Cortex of kidney (tissue), 1 donor: Measurements from ENCODE around the gene TBC1D1.

Experiments
- DNase-seq: peaks from one replicate; lab custom pipeline; 2025; lab: John Stamatoyannopoulos, UW

Gene TBC1D1, protein sequence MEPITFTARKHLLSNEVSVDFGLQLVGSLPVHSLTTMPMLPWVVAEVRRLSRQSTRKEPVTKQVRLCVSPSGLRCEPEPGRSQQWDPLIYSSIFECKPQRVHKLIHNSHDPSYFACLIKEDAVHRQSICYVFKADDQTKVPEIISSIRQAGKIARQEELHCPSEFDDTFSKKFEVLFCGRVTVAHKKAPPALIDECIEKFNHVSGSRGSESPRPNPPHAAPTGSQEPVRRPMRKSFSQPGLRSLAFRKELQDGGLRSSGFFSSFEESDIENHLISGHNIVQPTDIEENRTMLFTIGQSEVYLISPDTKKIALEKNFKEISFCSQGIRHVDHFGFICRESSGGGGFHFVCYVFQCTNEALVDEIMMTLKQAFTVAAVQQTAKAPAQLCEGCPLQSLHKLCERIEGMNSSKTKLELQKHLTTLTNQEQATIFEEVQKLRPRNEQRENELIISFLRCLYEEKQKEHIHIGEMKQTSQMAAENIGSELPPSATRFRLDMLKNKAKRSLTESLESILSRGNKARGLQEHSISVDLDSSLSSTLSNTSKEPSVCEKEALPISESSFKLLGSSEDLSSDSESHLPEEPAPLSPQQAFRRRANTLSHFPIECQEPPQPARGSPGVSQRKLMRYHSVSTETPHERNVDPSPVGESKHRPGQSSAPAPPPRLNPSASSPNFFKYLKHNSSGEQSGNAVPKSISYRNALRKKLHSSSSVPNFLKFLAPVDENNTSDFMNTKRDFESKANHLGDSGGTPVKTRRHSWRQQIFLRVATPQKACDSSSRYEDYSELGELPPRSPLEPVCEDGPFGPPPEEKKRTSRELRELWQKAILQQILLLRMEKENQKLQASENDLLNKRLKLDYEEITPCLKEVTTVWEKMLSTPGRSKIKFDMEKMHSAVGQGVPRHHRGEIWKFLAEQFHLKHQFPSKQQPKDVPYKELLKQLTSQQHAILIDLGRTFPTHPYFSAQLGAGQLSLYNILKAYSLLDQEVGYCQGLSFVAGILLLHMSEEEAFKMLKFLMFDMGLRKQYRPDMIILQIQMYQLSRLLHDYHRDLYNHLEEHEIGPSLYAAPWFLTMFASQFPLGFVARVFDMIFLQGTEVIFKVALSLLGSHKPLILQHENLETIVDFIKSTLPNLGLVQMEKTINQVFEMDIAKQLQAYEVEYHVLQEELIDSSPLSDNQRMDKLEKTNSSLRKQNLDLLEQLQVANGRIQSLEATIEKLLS (N-terminal part only)

GRCh38 chr4:37890801-37891259 is at the start of gene TBC1D1:
TSS of gene TBC1D1 (plus strand) at chr4:37891084. CDS start at chr4:37902096, 11,012 bp downstream.
- no peak for DNase-seq

GRCh38 chr4:37844204-37844603 is 46.7 kb upstream of the TBC1D1 start:
- no peak for DNase-seq

- DNase-seq, result no peak
Observed at GRCh38 chr4:37845201-37845600, 45.7 kb upstream of the TBC1D1 start.

- no peak for DNase-seq
Observed at GRCh38 chr4:37847311-37847884, 43.5 kb upstream of the TBC1D1 start.

GRCh38 chr4:37852376-37852775 is 38.5 kb upstream of the TBC1D1 start:
- no peak for DNase-seq

DNA sequence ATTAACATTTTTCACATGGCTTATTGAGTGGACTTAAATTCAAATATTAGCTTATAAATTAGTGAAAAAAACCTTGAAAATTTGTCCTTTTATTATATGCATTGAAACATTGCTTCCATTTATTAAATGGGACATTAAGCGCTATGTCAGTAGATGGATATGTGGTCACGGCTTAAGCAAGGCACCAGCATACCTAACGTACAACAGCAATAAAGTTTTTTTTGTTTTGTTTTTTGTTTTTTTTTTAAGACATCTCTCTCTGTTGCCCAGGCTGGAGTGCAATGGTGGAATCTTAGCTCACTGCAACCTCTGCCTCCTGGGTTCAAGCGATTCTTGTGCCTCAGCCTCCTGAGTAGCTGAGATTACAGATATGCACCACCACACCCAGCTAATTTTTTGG is 32.8 kb upstream of the TBC1D1 start:
- no peak for DNase-seq

DNA sequence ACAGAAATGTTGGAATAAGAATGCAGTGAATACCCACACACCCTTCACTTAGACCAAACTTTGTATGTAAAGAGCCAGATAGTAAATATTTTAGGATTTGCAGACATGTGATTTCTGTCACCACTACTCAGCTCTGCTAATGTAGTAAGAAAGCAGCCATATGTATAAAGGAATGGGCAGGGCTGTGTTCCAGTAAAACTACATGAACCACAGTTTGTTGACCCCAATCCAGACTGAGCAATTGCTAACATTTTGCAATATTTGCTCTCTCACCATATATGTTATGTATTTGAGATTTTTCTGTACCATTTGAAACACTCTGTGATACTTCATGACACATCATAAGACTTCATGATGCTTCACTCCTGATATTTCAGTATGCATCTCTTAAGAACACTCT is 32.0 kb upstream of the TBC1D1 start:
- DNase-seq, result no peak

- no peak for DNase-seq
Observed at GRCh38 chr4:37860266-37860665, 30.6 kb upstream of the TBC1D1 start.

DNA sequence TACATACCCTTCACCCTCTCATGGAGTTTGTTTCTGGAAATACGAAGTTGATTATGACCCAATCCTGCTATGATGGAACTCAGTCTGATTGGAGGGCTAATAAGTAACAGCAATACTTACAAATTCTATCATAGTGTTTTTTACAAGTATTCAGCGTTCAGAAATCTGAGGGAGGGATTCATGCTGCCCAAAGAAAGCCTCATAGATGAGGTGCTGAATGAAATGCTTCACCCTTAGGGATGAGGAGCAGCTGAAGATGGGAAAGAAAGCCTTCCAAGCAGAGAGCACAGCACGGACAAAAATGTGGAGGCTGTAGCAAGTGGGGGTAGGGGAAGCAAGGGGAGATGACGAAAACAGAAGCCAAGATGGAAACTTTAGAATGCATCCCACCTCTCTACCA is 27.9 kb upstream of the TBC1D1 start:
- no peak for DNase-seq

DNA sequence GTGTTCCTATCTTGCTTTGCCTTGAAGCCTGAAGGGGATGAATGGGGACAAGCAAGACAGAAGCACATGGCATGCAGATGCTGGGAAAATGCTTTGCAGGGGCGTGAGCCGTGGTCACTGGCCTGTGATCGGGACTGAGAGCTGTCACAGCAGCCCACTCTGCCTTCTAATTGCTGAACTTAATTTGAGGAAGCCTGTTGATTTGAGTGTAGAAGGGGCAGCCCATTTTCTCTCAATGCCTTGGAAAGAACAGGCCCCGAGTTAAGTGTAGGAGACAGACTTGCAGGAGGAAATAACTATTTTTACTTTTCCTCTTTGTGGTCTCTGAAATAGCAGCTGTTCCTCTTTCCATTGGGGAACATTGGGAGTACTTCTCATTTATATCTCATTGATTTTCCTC is 26.1 kb upstream of the TBC1D1 start:
- no peak for DNase-seq

GRCh38 chr4:37865450-37865849 is 25.4 kb upstream of the TBC1D1 start:
- DNase-seq, result no peak

DNA sequence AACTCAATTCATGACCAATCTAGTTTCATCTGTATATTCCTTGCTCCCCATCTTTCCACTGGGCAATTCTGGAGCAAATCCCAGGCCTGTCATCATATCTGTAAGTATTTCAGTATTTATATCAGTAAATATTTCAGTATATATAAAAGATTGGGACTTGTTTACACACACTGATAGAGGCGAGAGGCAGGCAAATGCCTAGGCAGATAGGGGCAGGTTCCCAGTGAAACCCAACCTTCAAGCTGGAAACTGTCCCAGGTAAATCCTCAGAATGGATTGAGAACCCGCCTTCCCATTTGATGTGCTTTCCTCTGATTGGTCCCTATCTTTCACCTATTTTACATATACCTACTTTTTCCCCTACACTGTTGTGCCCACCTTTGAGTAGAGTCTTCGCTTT is 23.8 kb upstream of the TBC1D1 start:
- DNase-seq, result no peak

GRCh38 chr4:37868238-37868637 is 22.6 kb upstream of the TBC1D1 start:
- DNase-seq, result no peak

- DNase-seq, result no peak
Observed at GRCh38 chr4:37872310-37872988, 18.4 kb upstream of the TBC1D1 start.

- no peak for DNase-seq
Observed at GRCh38 chr4:37873386-37873785, 17.5 kb upstream of the TBC1D1 start.

DNA sequence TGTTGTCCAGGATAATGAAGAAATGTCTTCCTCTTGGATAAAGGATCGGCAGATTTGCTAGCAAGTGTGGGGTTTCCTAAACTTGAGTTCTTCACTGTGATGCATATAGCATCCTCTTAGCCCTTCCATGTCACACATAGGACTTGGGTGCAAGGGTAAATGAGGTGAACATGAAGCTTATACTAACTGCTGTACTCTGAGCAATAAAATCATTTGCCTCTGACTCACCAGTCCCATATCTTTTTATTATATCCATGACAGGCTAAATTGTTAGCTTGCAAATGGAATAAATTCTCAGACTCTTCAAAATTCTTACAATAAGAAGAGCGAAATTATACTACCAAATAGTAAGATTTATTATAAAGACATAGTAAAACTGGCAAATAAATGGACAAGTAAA is 14.7 kb upstream of the TBC1D1 start:
- no peak for DNase-seq

GRCh38 chr4:37879365-37879764 is 11.5 kb upstream of the TBC1D1 start:
- DNase-seq, result no peak

GRCh38 chr4:37881811-37882210 is 9.1 kb upstream of the TBC1D1 start:
- no peak for DNase-seq

GRCh38 chr4:37882665-37883296 is 8.1 kb upstream of the TBC1D1 start:
- no peak for DNase-seq

- no peak for DNase-seq
Observed at GRCh38 chr4:37884855-37885487, 5.9 kb upstream of the TBC1D1 start.
